Peyer's patch (tissue), 4 donors: ENCODE data around the gene PDLIM1.

Experiments used
- CTCF ChIP-seq, 6 experiments: fragments of 450-650 bp in 4 of 6; fragments of 200-600 bp in 2 of 6; sonication (generic) in 1 of 6; IDR thresholded peaks; one replicate each; pipeline ENCODE4 v1.5.1; 2017 to 2019; ENCODE audit warnings: antibody characterized with exemption in 6 of 6, mild to moderate bottlenecking in 3 of 6, moderate library complexity in 1 of 6
- POLR2A ChIP-seq, 2 donors: fragments of 450-650 bp; IDR thresholded peaks; one replicate each; pipeline ENCODE4 v1.5.1; 2017; ENCODE audit warnings: antibody characterized with exemption in 2 of 2, mild to moderate bottlenecking in 2 of 2, moderate library complexity in 2 of 2

GRCh38 chr10:95262763-95263518 lies 27.9 kb downstream of the PDLIM1 start:
- TF ChIP-seq POLR2A (IDR thresholded peaks at IDR 0.05) (no peak), CTCF (IDR thresholded peaks at IDR 0.05) (no peak)
